DND-41 (cell line): ENCODE data around the gene CFAP58.

ENCODE experiments used
- ATAC-seq: fragments of 200-7000 bp; cut with Tn5 transposase; 3 replicates; pipeline ENCODE4 v1.9.1; 2021; ENCODE audit warnings: low read depth; ENCODE audit not compliant: insufficient read depth
- DNase-seq: peaks from one replicate; pipeline ENCODE4 v3.0.0-alpha.2; 2020
- H2AFZ ChIP-seq: 2 replicates; pipeline ENCODE4 v1.6.0; 2012; ENCODE audit warnings: low read depth, low read length
- H3K27ac ChIP-seq: 2 replicates; pipeline ENCODE4 v1.5.1; 2012; ENCODE audit warnings: low read length, inconsistent platforms
- H3K27me3 ChIP-seq: fragments of 200-600 bp; sonication (generic); 2 replicates; pipeline ENCODE4 v1.6.0; 2012; ENCODE audit warnings: low read length, mild to moderate bottlenecking, inconsistent platforms; ENCODE audit not compliant: insufficient read depth, poor library complexity
- H3K36me3 ChIP-seq: 2 replicates; pipeline ENCODE4 v1.5.1; 2012; ENCODE audit warnings: low read length, inconsistent platforms; ENCODE audit not compliant: insufficient read depth
- H3K4me1 ChIP-seq: 2 replicates; pipeline ENCODE4 v1.5.1; 2012; ENCODE audit warnings: mild to moderate bottlenecking, low read length; ENCODE audit not compliant: insufficient read depth
- H3K4me2 ChIP-seq: 2 replicates; pipeline ENCODE4 v1.6.0; 2012; ENCODE audit warnings: mild to moderate bottlenecking, moderate library complexity, low read length, inconsistent platforms; ENCODE audit not compliant: insufficient read depth
- H3K4me3 ChIP-seq, 2 experiments: fragments of 200-600 bp in 1 of 2; shearing (Covaris generic) in 1 of 2; 2 replicates each; pipeline ENCODE4 v1.5.1; 2012 to 2016; ENCODE audit warnings: inconsistent platforms in 2 of 2, low read length in 2 of 2, mild to moderate bottlenecking in 2 of 2, low read depth in 1 of 2, moderate library complexity in 1 of 2
- H3K79me2 ChIP-seq: 2 replicates; pipeline ENCODE4 v1.6.0; 2012; ENCODE audit warnings: low read length, inconsistent platforms; ENCODE audit not compliant: insufficient read depth
- H3K9ac ChIP-seq: 2 replicates; pipeline ENCODE4 v1.6.0; 2012; ENCODE audit warnings: low read depth, mild to moderate bottlenecking, inconsistent platforms, low read length, moderate library complexity
- H3K9me3 ChIP-seq: 2 replicates; pipeline ENCODE4 v1.5.1; 2012; ENCODE audit warnings: low read length, moderate library complexity, mild to moderate bottlenecking, inconsistent platforms; ENCODE audit not compliant: insufficient read depth, severe bottlenecking
- H4K20me1 ChIP-seq: 2 replicates; pipeline ENCODE4 v1.6.0; 2012; ENCODE audit warnings: low read length; ENCODE audit not compliant: insufficient read depth
- CTCF ChIP-seq: IDR thresholded peaks from 2 replicates; pipeline ENCODE4 v1.5.1; 2012; ENCODE audit warnings: borderline replicate concordance, low read length, moderate library complexity, mild to moderate bottlenecking; ENCODE audit not compliant: poor library complexity, severe bottlenecking; ENCODE audit errors: extremely low read depth
- EZH2 ChIP-seq: IDR thresholded peaks from 3 replicates; pipeline ENCODE4 v1.6.1; 2012; ENCODE audit warnings: borderline replicate concordance, low read depth, mild to moderate bottlenecking, moderate library complexity, low read length, inconsistent platforms; ENCODE audit not compliant: severe bottlenecking

The CFAP58 gene

GRCh38 chr10:104501864-104502579, 148.4 kb downstream of the CFAP58 start:
- H3K4me1 ChIP-seq, result no peaks in the 10 kb centered on the region
- H3K27me3 ChIP-seq, result peaks cover 16% of the 10 kb centered on the region
- no peaks in the 10 kb centered on the region; the same call in 1 of the 2 replicates for H4K20me1 ChIP-seq
- no peaks in the 10 kb centered on the region for H3K9me3 ChIP-seq
- no peaks in the 10 kb centered on the region for H3K79me2 ChIP-seq
- DNase-seq (no peak), ATAC-seq (no peak)
- H3K4me2 ChIP-seq, result no peak overlapping the region
- H3K36me3 ChIP-seq, result no peaks in the 10 kb centered on the region
- H3K27ac ChIP-seq, result no peak overlapping the region
- H3K4me3 ChIP-seq, result no peak overlapping the region
- H2AFZ ChIP-seq, result no peak overlapping the region
- H3K9ac ChIP-seq, result no peak overlapping the region
- TF ChIP-seq EZH2, result no peak
- TF ChIP-seq CTCF, result no peak

DNA sequence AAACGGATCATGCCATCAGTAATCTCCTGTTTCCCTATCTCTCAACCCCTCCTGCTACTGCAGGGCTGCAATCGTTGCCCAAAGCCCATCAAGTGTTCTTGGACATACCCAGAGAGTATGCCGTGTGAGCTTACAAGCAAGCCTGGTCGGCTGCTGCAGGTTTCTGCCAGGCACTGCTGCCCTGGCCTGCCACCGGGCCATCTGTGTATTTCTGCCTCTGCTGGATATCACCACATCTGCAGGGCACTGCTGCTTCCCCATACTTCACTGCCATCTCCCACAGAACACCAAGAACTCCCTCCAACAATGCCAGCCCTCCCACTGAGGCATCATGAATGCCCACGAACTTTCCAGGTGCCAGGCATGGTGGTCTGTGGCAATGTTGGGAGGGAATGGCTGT, 149.3 kb downstream of the CFAP58 start:
- Histone ChIP-seq H3K27me3 (peaks cover 18% of the 10 kb centered on the region), H3K27ac (no peak overlapping the region), H4K20me1 (no peaks in the 10 kb centered on the region; the same call in 1 of the 2 replicates), H3K4me3 (no peak overlapping the region), H3K4me1 (no peaks in the 10 kb centered on the region), H2AFZ (no peak overlapping the region), H3K9ac (no peak overlapping the region), H3K9me3 (no peaks in the 10 kb centered on the region), H3K79me2 (no peaks in the 10 kb centered on the region), H3K36me3 (no peaks in the 10 kb centered on the region), H3K4me2 (no peak overlapping the region)
- TF ChIP-seq CTCF (no peak), EZH2 (no peak)
- ATAC-seq (no peak), DNase-seq (no peak)
